Erythroblast (primary cell): Measurements from ENCODE around the gene SMIM10.
"Not testable (repeated sequence)": the region's sequence is repeated elsewhere in the genome, so short reads cannot be mapped to it uniquely, and the experiment has no call there.

Experiments used
- GATA1 ChIP-seq: IDR thresholded peaks from 2 replicates; pipeline ENCODE4 v1.6.1; 2011; ENCODE audit warnings: low read depth, mild to moderate bottlenecking, control low read depth, low read length, moderate library complexity
- POLR2A ChIP-seq: IDR thresholded peaks from 2 replicates; pipeline ENCODE4 v1.6.1; 2011; ENCODE audit warnings: mild to moderate bottlenecking, low read length

DNA sequence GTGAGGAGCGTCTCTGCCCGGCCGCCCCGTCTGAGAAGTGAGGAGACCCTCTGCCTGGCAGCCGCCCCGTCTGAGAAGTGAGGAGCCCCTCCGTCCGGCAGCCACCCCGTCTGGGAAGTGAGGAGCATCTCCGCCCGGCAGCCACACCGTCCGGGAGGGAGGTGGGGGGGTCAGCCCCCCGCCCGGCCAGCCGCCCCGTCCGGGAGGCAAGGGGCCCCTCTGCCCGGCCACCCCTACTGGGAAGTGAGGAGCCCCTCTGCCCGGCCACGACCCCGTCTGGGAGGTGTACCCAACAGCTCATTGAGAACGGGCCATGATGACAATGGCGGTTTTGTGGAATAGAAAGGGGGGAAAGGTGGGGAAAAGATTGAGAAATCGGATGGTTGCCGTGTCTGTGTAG is 30.4 kb upstream of the SMIM10 start:
- TF ChIP-seq POLR2A, GATA1: not testable (repeated sequence)
